HepG2 (cell line): ENCODE results near the gene TCERG1L. TPM values are rescaled to one million over a fixed set of nuclear protein-coding genes. Genes with fewer than 3 reads are reported as not detected.

Source experiments
- ATAC-seq: fragments of 200-7000 bp; cut with Tn5 transposase; 3 replicates; pipeline ENCODE4 v1.9.1; 2020; ENCODE audit warnings: mild to moderate bottlenecking, moderate library complexity
- BruUV-seq: library from RNA; stranded (reverse); fragments of 400-500 nt; replicated peaks from 2 replicates; lab custom pipeline; 2021; lab: Mats Ljungman, UMichigan
- CTCF ChIA-PET: fragments of 300-600 bp; formaldehyde crosslinking; extraction: SDS; loops from one replicate; lab custom pipeline; 2021; ENCODE audit warnings: low total read pairs, inconsistent platforms, low intra/inter-chr PET ratio; lab: Yijun Ruan, JAX
- POLR2A ChIA-PET: fragments of 350-600 bp; sonication (Branson Sonifier 250); formaldehyde crosslinking; loops from one replicate; lab custom pipeline; 2020; ENCODE audit warnings: antibody characterized with exemption, inconsistent platforms; lab: Yijun Ruan, JAX
- DNase-seq: peaks from one replicate; pipeline ENCODE4 v3.0.0-alpha.2; 2015; ENCODE audit warnings: low spot score
- FAIRE-seq: peaks from 3 replicates; lab custom pipeline; 2011; peaks lifted over from hg19 to GRCh38; lab: Jason Lieb, UNC
- H2AFZ ChIP-seq: one replicate; pipeline ENCODE4 v1.6.1; 2011; ENCODE audit warnings: low read length, inconsistent platforms
- H3K27ac ChIP-seq: fragments of 300-600 bp; 3 replicates; pipeline ENCODE4 v1.8.0; 2011; ENCODE audit warnings: mixed run types, mild to moderate bottlenecking, mixed read lengths, low read length, inconsistent platforms; ENCODE audit not compliant: insufficient read depth; ENCODE audit errors: extremely low read length
- H3K27me3 ChIP-seq, 2 experiments: fragments of 200-600 bp in 1 of 2; 2 replicates in 1 of 2; 3 replicates in 1 of 2; pipeline versions ENCODE4 v1.6.0 to v1.8.0; 2011; ENCODE audit warnings: low read length in 2 of 2, mild to moderate bottlenecking in 2 of 2, moderate library complexity in 2 of 2, inconsistent platforms in 1 of 2; ENCODE audit not compliant: insufficient read depth in 2 of 2, control insufficient read depth in 1 of 2
- H3K36me3 ChIP-seq, 2 experiments: fragments of 200-600 bp in 1 of 2; replicated peaks in 1 of 2; 2 replicates in 1 of 2; 3 replicates in 1 of 2; pipeline versions ENCODE4 v1.5.1 to v1.8.0; 2011; ENCODE audit warnings: low read length in 2 of 2, inconsistent platforms in 1 of 2; ENCODE audit not compliant: insufficient read depth in 2 of 2, control insufficient read depth in 1 of 2
- H3K4me1 ChIP-seq: 2 replicates; pipeline ENCODE4 v1.5.1; 2012; ENCODE audit warnings: low read length, inconsistent platforms; ENCODE audit not compliant: insufficient read depth
- H3K4me2 ChIP-seq: 2 replicates; pipeline ENCODE4 v1.6.0; 2011; ENCODE audit warnings: low read depth, low read length, inconsistent platforms
- H3K4me3 ChIP-seq, 3 experiments: fragments of 200-600 bp in 1 of 3; sonication (generic), shearing (Covaris generic) in 1 of 3; replicated peaks in 1 of 3; 2 replicates each; pipeline ENCODE4 v1.5.1; 2011 to 2016; ENCODE audit warnings: low read length in 3 of 3, inconsistent platforms in 2 of 3, low read depth in 2 of 3, mild to moderate bottlenecking in 2 of 3, control low read depth in 1 of 3, mixed read lengths in 1 of 3; ENCODE audit not compliant: insufficient read depth in 1 of 3
- H3K79me2 ChIP-seq: one replicate; pipeline ENCODE4 v1.6.1; 2011; ENCODE audit warnings: low read length, inconsistent platforms; ENCODE audit not compliant: insufficient read depth
- H3K9ac ChIP-seq: 2 replicates; pipeline ENCODE4 v1.6.0; 2011; ENCODE audit warnings: mild to moderate bottlenecking, low read depth, low read length, inconsistent platforms; ENCODE audit not compliant: insufficient read depth
- H3K9me3 ChIP-seq: 2 replicates; pipeline ENCODE4 v1.5.1; 2012; ENCODE audit warnings: mild to moderate bottlenecking, low read length
- H4K20me1 ChIP-seq: 2 replicates; pipeline ENCODE4 v1.6.0; 2011; ENCODE audit warnings: inconsistent platforms, mild to moderate bottlenecking, low read length, moderate library complexity; ENCODE audit not compliant: insufficient read depth
- ARID2 ChIP-seq: sonication (generic); formaldehyde crosslinking; IDR thresholded peaks from 2 replicates; pipeline ENCODE4 v1.8.1; 2022; ENCODE audit warnings: mild to moderate bottlenecking, missing genetic modification reagents, borderline replicate concordance
- ELF4 ChIP-seq: sonication (generic); formaldehyde crosslinking; IDR thresholded peaks from 2 replicates; pipeline ENCODE4 v1.5.0; 2020; ENCODE audit warnings: missing genetic modification reagents, mild to moderate bottlenecking, moderate library complexity, borderline replicate concordance
- JDP2 ChIP-seq: sonication (generic); formaldehyde crosslinking; IDR thresholded peaks from 2 replicates; pipeline ENCODE4 v1.8.1; 2022; ENCODE audit warnings: missing genetic modification reagents, borderline replicate concordance
- ZNF260 ChIP-seq: sonication (generic); formaldehyde crosslinking; IDR thresholded peaks from 2 replicates; pipeline ENCODE4 v1.4.0; 2020; ENCODE audit warnings: missing genetic modification reagents, low read depth, mild to moderate bottlenecking, borderline replicate concordance
- ZNF546 ChIP-seq: sonication (generic); formaldehyde crosslinking; conservative IDR thresholded peaks from 2 replicates; pipeline ENCODE4 v1.8.1; 2023; ENCODE audit warnings: mild to moderate bottlenecking, missing genetic modification reagents
- ZNF670 ChIP-seq: sonication (generic); formaldehyde crosslinking; IDR thresholded peaks from 2 replicates; pipeline ENCODE4 v1.8.0; 2022; ENCODE audit warnings: mild to moderate bottlenecking, missing genetic modification reagents, borderline replicate concordance
- WGBS: methylation state at CpG from one replicate; pipeline ENCODE4 v1.1.6; 2017; ENCODE audit warnings: low lambda C conversion rate; 5-methylcytosine and 5-hydroxymethylcytosine counted together
- in situ Hi-C: cut with HindIII; loops from 2 replicates; pipeline ENCODE4 v1.10.0; 2017; ENCODE audit warnings: low pct_unique_long_range_greater_than_20kb; ENCODE audit not compliant: extremely low pct_ligation_motif_present
- intact Hi-C: fragments of 100-400 bp; cut with micrococcal nuclease; formaldehyde crosslinking; loops from one replicate; pipeline ENCODE4 v1.10.0; 2022; ENCODE audit not compliant: unreplicated experiment
- polyA plus RNA-seq, 8 experiments: library from polyadenylated mRNA; depleted of rRNA in 3 of 8; stranded (reverse) in 7 of 8; unstranded in 1 of 8; fragments of >200 nt; fragmentation: Illumina TruSeq in 4 of 8; extraction: Trizol in 4 of 8; gene quantifications; 2 replicates each; pipeline versions ENCODE4 v1.2.1 to v1.2.3, GENCODE V29; 2011 to 2016; ENCODE audit warnings: low read depth in 4 of 8, missing spikeins in 1 of 8, mixed read lengths in 1 of 8; ENCODE audit not compliant: insufficient read depth in 1 of 8
- total RNA-seq, 5 experiments: library from RNA; depleted of rRNA; stranded (reverse); fragments of >200 nt; fragmentation: Illumina TruSeq; extraction: Trizol; gene quantifications; 2 replicates each; pipeline ENCODE4 v1.2.3, GENCODE V29; 2016; ENCODE audit warnings: low read depth in 1 of 5
- TF ChIP-seq, protein P1 (sequence below): sonication (generic); formaldehyde crosslinking; IDR thresholded peaks from 2 replicates; pipeline ENCODE4 v1.4.0; 2020; ENCODE audit warnings: mild to moderate bottlenecking, missing genetic modification reagents

TCERG1L gene
- total and polyA plus RNA-seq, 2 of the 13 experiments (the other 11 are each of a cell fraction or from before 2014, with no cell fraction given): not detected

DNA sequence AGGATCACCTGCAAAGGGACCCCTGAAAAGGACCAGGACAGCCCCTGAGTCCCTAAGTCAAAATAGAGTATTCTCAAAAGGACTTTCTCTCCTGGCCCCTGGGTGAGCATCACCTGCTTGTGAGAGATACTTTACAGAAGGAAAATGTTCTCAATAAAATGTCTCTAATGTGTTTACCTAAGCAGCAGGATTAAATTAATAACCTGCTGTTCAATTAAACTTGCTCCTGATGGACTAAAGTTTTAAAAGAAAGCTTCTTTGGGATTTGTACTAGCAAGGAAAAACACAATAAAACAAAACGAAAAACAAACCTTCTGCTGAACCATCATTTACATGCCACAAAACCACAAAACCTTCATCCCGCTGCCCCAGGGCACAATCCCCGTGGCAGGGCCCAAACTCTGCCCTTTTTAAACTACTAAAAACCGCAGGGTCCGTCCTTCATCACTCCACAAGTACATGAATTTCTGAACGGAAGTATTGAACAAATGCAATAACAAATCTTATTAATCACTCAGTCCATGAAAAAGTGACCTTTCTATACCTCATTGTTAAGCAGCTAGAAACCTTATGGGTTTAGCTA lies 197.7 kb downstream of the TCERG1L start:
- BruUV-seq: no TSS peak
- TF ChIP-seq ARID2 (CRISPR knock-in tag) (no peak), ZNF260 (CRISPR knock-in tag) (no peak), ZNF670 (no peak), ZNF546 (CRISPR knock-in tag) (no peak)
- Histone ChIP-seq H3K4me3 (no peak overlapping the region), H3K27ac (no peak overlapping the region), H3K9me3 (no peaks in the 10 kb centered on the region), H3K4me2 (no peak overlapping the region), H3K4me1 (no peaks in the 10 kb centered on the region), H4K20me1 (no peaks in the 10 kb centered on the region), H3K36me3 (no peaks in the 10 kb centered on the region), H3K9ac (no peak overlapping the region), H3K79me2 (no peaks in the 10 kb centered on the region), H3K27me3 (peaks cover 3 to 81% of the 10 kb centered on the region in 2 experiments), H2AFZ (no peak overlapping the region)
- intact Hi-C loops: no loop called here
- no peak for FAIRE-seq
- no peak for DNase-seq
- ChIA-PET CTCF (no interaction called here), POLR2A (no interaction called here)
- no peak for ATAC-seq
- WGBS: 4% methylated on average over 6 of the region's 6 CpGs
- in situ Hi-C loops: no loop called here

DNA sequence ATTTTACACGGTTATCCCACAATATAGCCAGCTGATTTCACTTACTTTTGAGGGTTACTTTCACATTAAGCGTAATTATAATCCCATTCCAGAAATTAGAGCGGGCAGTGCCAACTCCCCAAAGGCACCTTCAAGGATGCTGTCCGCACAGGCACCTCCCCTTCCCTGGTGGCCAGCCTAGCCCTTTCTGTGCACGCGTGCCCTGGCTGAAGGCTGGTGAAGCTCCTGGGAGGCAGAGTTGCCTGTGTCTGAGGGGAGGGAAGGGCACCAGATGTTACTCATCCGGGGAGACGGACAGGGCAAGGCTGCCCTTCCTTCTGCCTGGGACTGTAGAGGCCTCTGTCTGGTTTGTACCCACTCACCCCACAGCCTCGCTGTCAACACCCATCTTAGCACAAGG lies 198.4 kb downstream of the TCERG1L start:
- Histone ChIP-seq H2AFZ (no peak overlapping the region), H3K4me1 (no peaks in the 10 kb centered on the region), H3K36me3 (no peaks in the 10 kb centered on the region), H3K27ac (no peak overlapping the region), H3K4me2 (no peak overlapping the region), H4K20me1 (no peaks in the 10 kb centered on the region), H3K79me2 (no peaks in the 10 kb centered on the region), H3K9me3 (no peaks in the 10 kb centered on the region), H3K9ac (no peak overlapping the region), H3K27me3 (peaks cover 3 to 75% of the 10 kb centered on the region in 2 experiments), H3K4me3 (no peak overlapping the region)
- BruUV-seq: no TSS peak
- in situ Hi-C loops: no loop called here
- ATAC-seq (no peak), FAIRE-seq (no peak), DNase-seq (no peak)
- TF ChIP-seq, protein P1, sequence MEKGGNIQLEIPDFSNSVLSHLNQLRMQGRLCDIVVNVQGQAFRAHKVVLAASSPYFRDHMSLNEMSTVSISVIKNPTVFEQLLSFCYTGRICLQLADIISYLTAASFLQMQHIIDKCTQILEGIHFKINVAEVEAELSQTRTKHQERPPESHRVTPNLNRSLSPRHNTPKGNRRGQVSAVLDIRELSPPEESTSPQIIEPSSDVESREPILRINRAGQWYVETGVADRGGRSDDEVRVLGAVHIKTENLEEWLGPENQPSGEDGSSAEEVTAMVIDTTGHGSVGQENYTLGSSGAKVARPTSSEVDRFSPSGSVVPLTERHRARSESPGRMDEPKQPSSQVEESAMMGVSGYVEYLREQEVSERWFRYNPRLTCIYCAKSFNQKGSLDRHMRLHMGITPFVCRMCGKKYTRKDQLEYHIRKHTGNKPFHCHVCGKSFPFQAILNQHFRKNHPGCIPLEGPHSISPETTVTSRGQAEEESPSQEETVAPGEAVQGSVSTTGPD (CRISPR knock-in tag): no peak
- TF ChIP-seq ELF4 (CRISPR knock-in tag) (no peak), JDP2 (CRISPR knock-in tag) (no peak)
- WGBS: 34% methylated on average over 6 of the region's 9 CpGs
- ChIA-PET CTCF (no interaction called here), POLR2A (no interaction called here)
- intact Hi-C loops: no loop called here
